OCI-LY7 (cell line): ENCODE results near the gene NDUFA13.

Source experiments
- CTCF ChIP-seq: fragments of 200-600 bp; sonication (generic); conservative IDR thresholded peaks from 2 replicates; pipeline ENCODE4 v1.5.1; 2014; ENCODE audit warnings: mild to moderate bottlenecking, antibody characterized with exemption, low read length, moderate library complexity, mixed read lengths
- EZH2phosphoT487 ChIP-seq: fragments of 200-600 bp; sonication (generic); IDR thresholded peaks from 2 replicates; pipeline ENCODE4 v1.6.1; 2018; ENCODE audit warnings: low read depth, borderline replicate concordance, mild to moderate bottlenecking, mixed run types, antibody characterized with exemption, low read length, moderate library complexity, mixed read lengths

GRCh38 chr19:19514881-19515641 lies 964 bp upstream of the NDUFA13 start, which contains the start of gene TSSK6:
- no peak for TF ChIP-seq CTCF
- TF ChIP-seq EZH2phosphoT487 = no peak
